Activated CD8-positive, alpha-beta T cell treated with anti-CD3 and anti-CD28 coated beads, Interleukin-2, amount 10 ng/mL, durations not matched to agents 7 days and 5 days (primary cell): ENCODE measurements around the gene ACO1. TPM values are rescaled to one million over a fixed set of nuclear protein-coding genes. Genes with fewer than 3 reads are reported as not detected.

Experiments used
- ATAC-seq: fragments of 150-1000 bp; cut with Tn5 transposase; one replicate; pipeline ENCODE4 v1.10.0; 2021; ENCODE audit warnings: moderate library complexity
- CTCF ChIA-PET: fragments of 350-600 bp; sonication (Branson Sonifier 250); formaldehyde crosslinking; loops from one replicate; lab custom pipeline; 2021; ENCODE audit warnings: antibody characterized with exemption; lab: Charles Lee
- POLR2A ChIA-PET: fragments of 350-600 bp; sonication (Branson Sonifier 250); formaldehyde crosslinking; loops from one replicate; lab custom pipeline; 2021; ENCODE audit warnings: antibody characterized with exemption; lab: Charles Lee
- DNase-seq: peaks from one replicate; pipeline ENCODE4 v3.0.0-alpha.2; 2020
- H3K27ac Mint-ChIP-seq: one replicate; pipeline ENCODE4 v1.8.0; 2021; ENCODE audit warnings: mild to moderate bottlenecking, mixed read lengths
- H3K27me3 Mint-ChIP-seq: one replicate; pipeline ENCODE4 v1.8.0; 2021; ENCODE audit warnings: low read depth, mixed read lengths
- H3K36me3 Mint-ChIP-seq: one replicate; pipeline ENCODE4 v1.8.0; 2021; ENCODE audit warnings: low read depth, mixed read lengths
- H3K4me1 Mint-ChIP-seq: one replicate; pipeline ENCODE4 v1.8.0; 2021; ENCODE audit warnings: low read depth, mixed read lengths
- H3K4me3 Mint-ChIP-seq: one replicate; pipeline ENCODE4 v1.8.0; 2021; ENCODE audit warnings: mild to moderate bottlenecking, mixed read lengths
- H3K9me3 Mint-ChIP-seq: one replicate; pipeline ENCODE4 v1.8.0; 2022; ENCODE audit warnings: mixed read lengths; ENCODE audit not compliant: insufficient read depth
- total RNA-seq, 2 experiments: library from RNA; stranded (reverse); gene quantifications; one replicate each; pipeline ENCODE4 v1.2.3, GENCODE V29; 2021

The ACO1 gene
- total RNA-seq, 2 experiments from 2014 or later, result 8.6 to 8.8 TPM

DNA sequence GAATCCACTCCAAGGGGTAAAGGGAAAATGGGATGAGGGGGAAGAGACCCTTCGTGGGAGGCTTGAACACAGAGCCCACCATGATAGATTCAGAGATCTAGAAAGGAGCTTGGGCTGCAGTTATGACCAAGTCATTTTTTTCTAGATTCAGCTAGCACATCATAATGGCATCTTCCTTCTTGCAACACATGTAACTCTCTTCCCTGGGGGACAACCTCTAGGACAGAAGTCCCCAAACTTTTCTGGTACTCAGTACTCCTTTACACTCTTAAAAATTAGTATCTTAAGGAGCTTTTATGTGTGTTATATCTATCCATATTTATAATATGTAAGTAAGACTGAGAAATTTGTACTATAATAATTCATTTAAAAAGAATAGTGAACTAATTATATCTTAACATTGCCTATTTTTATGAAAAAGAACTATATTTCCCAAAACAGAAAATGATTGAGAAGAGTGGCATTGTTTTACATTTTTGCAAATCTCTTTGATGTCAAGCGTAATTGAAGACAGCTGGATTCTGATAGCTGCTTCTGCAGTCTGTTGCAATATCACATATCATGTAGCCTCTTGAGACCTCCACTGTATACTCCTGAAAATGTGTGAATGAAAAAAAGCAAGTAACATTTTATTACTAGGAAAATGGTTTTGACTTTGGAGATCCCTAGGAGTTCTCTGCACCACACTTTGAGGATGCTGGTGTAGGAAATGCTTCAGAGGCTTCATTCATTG, 875 bp downstream of the ACO1 start:
- Mint-ChIP-seq H3K4me3 (peak overlapping the region; percentile 78), H3K27me3 (peaks cover 28% of the 10 kb centered on the region), H3K4me1 (peaks cover 11% of the 10 kb centered on the region), H3K27ac (no peak overlapping the region), H3K36me3 (no peaks in the 10 kb centered on the region), H3K9me3 (no peaks in the 10 kb centered on the region)
- DNase-seq, result no peak
- POLR2A ChIA-PET, result interaction anchor here (0.6 to 1.5 kb wide), 4 partner anchors 82 to 188 kb away, joined by 3 read pairs; partner anchors contain the start of gene NDUFB6
- no peak for ATAC-seq
- CTCF ChIA-PET, result interaction anchor here (0.5 to 5.4 kb wide), 7 partner anchors 10 to 195 kb away, joined by 3 to 86 read pairs (median 7); partner anchors contain the start of genes NDUFB6 and RIGI

GRCh38 chr9:32385885-32386283, 1.4 kb downstream of the ACO1 start:
- ATAC-seq, result no peak
- H3K4me3 Mint-ChIP-seq, result no peak overlapping the region
- H3K36me3 Mint-ChIP-seq, result no peaks in the 10 kb centered on the region
- CTCF ChIA-PET, result interaction anchor here (4.7 to 5.4 kb wide), 2 partner anchors 187 to 194 kb away, joined by 52 to 86 read pairs; partner anchors contain the start of gene NDUFB6
- POLR2A ChIA-PET, result interaction anchor here (1.2 to 1.5 kb wide), 2 partner anchors 81 to 144 kb away, joined by 3 read pairs; no protein-coding TSS in a partner anchor
- no peaks in the 10 kb centered on the region for H3K9me3 Mint-ChIP-seq
- peaks cover 24% of the 10 kb centered on the region for H3K27me3 Mint-ChIP-seq
- DNase-seq, result no peak
- peaks cover 11% of the 10 kb centered on the region for H3K4me1 Mint-ChIP-seq
- H3K27ac Mint-ChIP-seq, result no peak overlapping the region

- Mint-ChIP-seq H3K36me3 (no peaks in the 10 kb centered on the region), H3K27me3 (peaks cover 12% of the 10 kb centered on the region), H3K9me3 (no peaks in the 10 kb centered on the region), H3K27ac (no peak overlapping the region), H3K4me3 (no peak overlapping the region), H3K4me1 (peaks cover 11% of the 10 kb centered on the region)
- ATAC-seq, result no peak
- no peak for DNase-seq
- ChIA-PET CTCF (interaction anchor here (1.5 to 2.6 kb wide), 3 partner anchors 9 to 192 kb away, joined by 6 to 12 read pairs (median 10); partner anchors contain the start of gene NDUFB6), POLR2A (no interaction called here)
Observed at GRCh38 chr9:32387256-32387655, 2.8 kb downstream of the ACO1 start.

DNA sequence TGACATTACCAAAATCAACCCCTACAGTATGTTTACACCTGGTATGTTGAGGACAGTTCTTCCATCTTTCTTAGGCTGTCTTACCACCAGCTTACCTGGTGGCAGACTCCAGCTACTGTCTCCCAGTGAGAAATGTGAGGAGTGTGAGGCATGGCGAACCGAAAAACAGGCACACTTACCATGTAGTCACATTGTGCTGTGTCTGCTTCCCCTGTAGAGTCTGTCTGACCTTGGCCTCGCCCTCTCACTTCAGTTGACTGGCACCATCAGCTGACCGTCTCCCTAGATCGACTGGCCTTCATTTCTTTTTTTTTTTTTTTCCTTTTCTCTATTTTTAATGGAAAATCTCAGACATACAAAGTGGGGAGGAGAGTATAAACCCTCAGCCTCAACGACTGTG, 4.9 kb downstream of the ACO1 start:
- Mint-ChIP-seq H3K36me3 (no peaks in the 10 kb centered on the region), H3K9me3 (no peaks in the 10 kb centered on the region), H3K4me1 (peaks cover 5% of the 10 kb centered on the region), H3K4me3 (no peak overlapping the region), H3K27ac (no peak overlapping the region), H3K27me3 (no peaks in the 10 kb centered on the region)
- ATAC-seq (no peak), DNase-seq (no peak)
- POLR2A ChIA-PET, result no interaction called here
- CTCF ChIA-PET, result interaction anchor here (0.7 to 2.6 kb wide), 4 partner anchors 10 to 190 kb away, joined by 3 to 10 read pairs (median 5); partner anchors contain the start of genes NDUFB6 and RIGI

DNA sequence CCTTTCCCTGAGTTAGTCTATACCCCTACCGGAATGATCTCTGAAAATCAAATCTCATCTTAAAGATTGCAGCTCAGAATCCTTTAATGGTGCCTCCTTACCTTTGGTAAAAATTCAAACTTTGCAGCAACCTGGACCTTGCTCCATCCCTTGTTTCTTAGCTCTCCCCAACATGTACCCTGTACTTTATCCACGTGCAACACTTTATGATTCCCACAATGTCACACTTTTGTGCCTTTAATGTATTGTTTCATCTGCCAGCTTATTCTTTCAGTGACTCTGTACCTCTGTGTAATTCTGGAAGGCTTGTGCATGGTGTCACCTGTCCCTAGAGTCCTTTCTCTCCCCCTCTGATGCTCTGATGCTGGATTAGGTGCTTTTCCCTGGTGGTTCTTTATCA, 9.5 kb downstream of the ACO1 start:
- Mint-ChIP-seq H3K4me1 (no peaks in the 10 kb centered on the region), H3K27ac (no peak overlapping the region), H3K36me3 (no peaks in the 10 kb centered on the region), H3K27me3 (no peaks in the 10 kb centered on the region), H3K4me3 (no peak overlapping the region), H3K9me3 (no peaks in the 10 kb centered on the region)
- POLR2A ChIA-PET, result no interaction called here
- CTCF ChIA-PET, result interaction anchor here (1.8 kb wide), 1 partner anchor 15 kb away, joined by 4 read pairs; no protein-coding TSS in a partner anchor
- DNase-seq (no peak), ATAC-seq (no peak)

DNA sequence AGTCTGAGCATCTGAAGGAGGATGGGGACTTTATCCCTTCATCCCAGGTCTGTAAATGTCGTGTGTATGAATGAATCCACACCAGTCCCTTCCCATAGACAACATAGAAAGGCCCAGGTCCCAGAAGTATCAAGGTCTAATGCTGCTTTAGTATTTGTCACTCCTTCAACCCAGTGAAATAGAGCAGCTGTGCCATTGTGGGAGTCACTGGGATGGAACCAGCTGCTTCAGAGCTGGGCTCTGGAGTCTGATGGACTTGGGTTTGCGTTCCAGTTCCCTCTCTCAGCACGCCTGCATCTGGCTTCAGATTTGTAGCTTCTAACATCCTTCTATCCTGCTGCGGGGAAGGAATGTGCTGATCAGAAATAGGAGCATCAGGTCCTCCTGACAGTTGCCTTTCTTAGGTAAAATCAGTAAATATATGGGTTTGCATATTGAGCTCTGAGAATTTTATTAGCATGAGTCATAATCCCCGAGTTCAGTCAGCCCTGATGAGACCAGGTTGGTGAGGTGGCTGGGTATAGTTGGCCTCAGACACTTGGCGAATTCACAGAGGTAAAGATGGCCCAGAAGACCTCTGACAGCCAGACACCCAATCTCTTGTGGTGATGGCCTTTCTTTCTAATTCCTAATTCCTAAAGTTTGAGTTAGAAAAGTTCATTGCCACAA, 10.1 kb downstream of the ACO1 start:
- ChIA-PET CTCF (interaction anchor here (0.9 to 1.8 kb wide), 2 partner anchors 9 to 15 kb away, joined by 3 to 4 read pairs; no protein-coding TSS in a partner anchor), POLR2A (no interaction called here)
- Mint-ChIP-seq H3K27ac (no peak overlapping the region), H3K9me3 (no peaks in the 10 kb centered on the region), H3K4me1 (no peaks in the 10 kb centered on the region), H3K27me3 (no peaks in the 10 kb centered on the region), H3K36me3 (no peaks in the 10 kb centered on the region), H3K4me3 (no peak overlapping the region)
- no peak for DNase-seq
- no peak for ATAC-seq

GRCh38 chr9:32395510-32396216, 11.2 kb downstream of the ACO1 start:
- POLR2A ChIA-PET, result no interaction called here
- Mint-ChIP-seq H3K9me3 (no peaks in the 10 kb centered on the region), H3K4me3 (no peak overlapping the region), H3K36me3 (no peaks in the 10 kb centered on the region), H3K4me1 (no peaks in the 10 kb centered on the region), H3K27ac (no peak overlapping the region), H3K27me3 (no peaks in the 10 kb centered on the region)
- DNase-seq (no peak), ATAC-seq (no peak)
- CTCF ChIA-PET, result interaction anchor here (0.9 to 1.5 kb wide), 2 partner anchors 10 to 11 kb away, joined by 3 to 4 read pairs; partner anchors contain the start of gene ACO1

- no peak for ATAC-seq
- Mint-ChIP-seq H3K36me3 (no peaks in the 10 kb centered on the region), H3K27ac (no peak overlapping the region), H3K27me3 (no peaks in the 10 kb centered on the region), H3K4me1 (no peaks in the 10 kb centered on the region), H3K9me3 (no peaks in the 10 kb centered on the region), H3K4me3 (no peak overlapping the region)
- CTCF ChIA-PET, result interaction anchor here (1.3 to 2.9 kb wide), 4 partner anchors 20 to 183 kb away, joined by 5 to 21 read pairs (median 6); no protein-coding TSS in a partner anchor
- POLR2A ChIA-PET, result no interaction called here
- no peak for DNase-seq
Observed at GRCh38 chr9:32398207-32398606, 13.8 kb downstream of the ACO1 start.

GRCh38 chr9:32399110-32399815, 14.8 kb downstream of the ACO1 start:
- no peaks in the 10 kb centered on the region for H3K9me3 Mint-ChIP-seq
- POLR2A ChIA-PET, result no interaction called here

GRCh38 chr9:32401488-32401887, 17.0 kb downstream of the ACO1 start:
- Mint-ChIP-seq H3K36me3 (peaks cover 3% of the 10 kb centered on the region), H3K4me1 (peaks cover 2% of the 10 kb centered on the region), H3K4me3 (no peak overlapping the region), H3K9me3 (no peaks in the 10 kb centered on the region), H3K27me3 (no peaks in the 10 kb centered on the region), H3K27ac (no peak overlapping the region)
- no peak for ATAC-seq
- ChIA-PET CTCF (interaction anchor here (2.2 kb wide), 1 partner anchor 23 kb away, joined by 7 read pairs; no protein-coding TSS in a partner anchor), POLR2A (no interaction called here)
- DNase-seq, result no peak

More at GRCh38 chr9:32399110-32399815, 14.8 kb downstream of the ACO1 start:
- no peak for DNase-seq
- Mint-ChIP-seq H3K36me3 (no peaks in the 10 kb centered on the region), H3K27me3 (no peaks in the 10 kb centered on the region), H3K27ac (no peak overlapping the region), H3K4me1 (peaks cover 2% of the 10 kb centered on the region), H3K4me3 (no peak overlapping the region)
- ATAC-seq, result no peak
- CTCF ChIA-PET, result interaction anchor here (1.2 to 2.9 kb wide), 5 partner anchors 15 to 182 kb away, joined by 3 to 21 read pairs (median 5); partner anchors contain the start of gene ACO1
